GM19328 (cell line): ENCODE results near the gene ACAA1.

Experiments
- ATAC-seq: cut with Tn5 transposase; IDR thresholded peaks from one replicate; pipeline ENCODE4 v1.9.1; 2021; ENCODE audit warnings: mild to moderate bottlenecking, moderate library complexity; ENCODE audit not compliant: unreplicated experiment

Gene ACAA1

GRCh38 chr3:38119821-38120692 lies 16.9 kb downstream of the ACAA1 start:
- no peak for ATAC-seq

DNA sequence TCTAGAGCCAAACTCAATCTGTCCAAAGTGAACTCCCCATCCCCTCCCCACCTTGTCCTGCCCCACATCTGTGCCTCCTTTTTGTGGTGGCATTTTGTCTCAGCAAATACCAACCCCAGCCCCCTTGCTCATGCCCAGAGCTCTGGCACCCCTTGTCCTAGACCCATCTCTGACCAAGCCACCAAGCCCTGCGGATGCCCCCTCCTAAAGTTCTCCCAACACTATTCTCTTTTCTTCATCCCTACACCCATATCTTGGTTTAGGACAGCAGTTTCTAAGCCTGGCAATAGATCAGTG lies 17.7 kb downstream of the ACAA1 start:
- no peak for ATAC-seq

GRCh38 chr3:38118421-38119247 lies 18.3 kb downstream of the ACAA1 start:
- ATAC-seq: no peak

- peak; percentile 64 for ATAC-seq
Observed at GRCh38 chr3:38117748-38118420, 19.0 kb downstream of the ACAA1 start.

DNA sequence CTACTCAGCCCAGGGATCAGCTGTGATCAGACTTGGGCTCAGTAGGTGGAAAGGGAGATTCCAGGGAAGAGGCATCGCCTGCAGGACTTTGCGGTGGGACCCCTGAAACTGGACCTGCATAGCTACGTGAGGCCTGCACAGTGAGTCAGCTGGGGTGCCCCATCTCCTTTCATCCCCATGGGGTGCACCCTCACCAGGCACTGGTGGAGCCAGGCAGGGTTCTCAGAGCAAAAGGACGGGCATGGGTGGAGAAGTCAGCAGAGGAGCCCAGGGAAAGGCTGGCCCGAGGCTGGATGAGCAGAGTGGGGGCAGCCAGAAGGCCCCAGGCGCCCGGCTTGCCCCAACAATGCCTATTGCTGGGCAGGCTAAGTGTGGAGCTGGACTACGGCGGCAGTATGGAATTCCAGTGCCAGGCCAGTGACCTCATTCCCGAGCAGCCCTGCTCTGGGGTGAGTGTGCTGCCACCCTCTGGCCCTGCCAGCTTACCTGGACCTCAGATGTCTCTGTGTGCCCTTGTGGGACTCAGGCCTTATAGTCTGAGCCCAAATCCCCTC lies 19.7 kb downstream of the ACAA1 start:
- no peak for ATAC-seq

DNA sequence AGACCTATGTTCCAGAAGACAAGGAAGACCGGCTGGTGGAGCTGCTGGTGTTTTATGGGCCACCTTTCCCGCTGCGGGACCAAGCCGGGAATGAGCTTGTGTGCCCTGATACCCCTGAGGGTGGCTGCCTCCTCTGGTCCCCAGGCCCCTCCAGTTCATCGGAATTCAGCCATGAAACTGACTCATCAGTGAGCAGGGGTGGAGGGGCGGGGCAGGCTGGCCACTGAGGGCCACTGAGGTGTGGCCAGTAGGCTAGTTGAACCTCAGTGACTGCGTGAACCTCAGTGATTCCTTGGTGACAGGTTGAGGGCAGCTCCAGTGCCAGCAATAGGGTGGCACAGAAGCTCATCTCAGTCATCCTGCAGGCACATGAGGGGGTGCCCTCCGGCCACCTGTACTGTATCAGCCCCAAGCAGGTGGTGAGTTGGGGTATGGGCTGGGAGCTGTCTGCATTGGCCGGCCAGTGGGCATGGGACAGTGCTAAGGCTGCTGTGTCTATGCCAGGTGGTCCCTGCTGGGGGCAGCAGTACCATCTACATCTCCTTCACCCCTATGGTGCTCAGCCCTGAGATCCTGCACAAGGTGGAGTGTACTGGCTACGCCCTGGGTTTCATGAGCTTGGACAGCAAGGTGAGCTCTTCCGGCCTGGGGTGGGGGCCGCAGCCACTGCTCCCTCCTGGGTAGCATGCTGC lies 20.3 kb downstream of the ACAA1 start:
- no peak for ATAC-seq

DNA sequence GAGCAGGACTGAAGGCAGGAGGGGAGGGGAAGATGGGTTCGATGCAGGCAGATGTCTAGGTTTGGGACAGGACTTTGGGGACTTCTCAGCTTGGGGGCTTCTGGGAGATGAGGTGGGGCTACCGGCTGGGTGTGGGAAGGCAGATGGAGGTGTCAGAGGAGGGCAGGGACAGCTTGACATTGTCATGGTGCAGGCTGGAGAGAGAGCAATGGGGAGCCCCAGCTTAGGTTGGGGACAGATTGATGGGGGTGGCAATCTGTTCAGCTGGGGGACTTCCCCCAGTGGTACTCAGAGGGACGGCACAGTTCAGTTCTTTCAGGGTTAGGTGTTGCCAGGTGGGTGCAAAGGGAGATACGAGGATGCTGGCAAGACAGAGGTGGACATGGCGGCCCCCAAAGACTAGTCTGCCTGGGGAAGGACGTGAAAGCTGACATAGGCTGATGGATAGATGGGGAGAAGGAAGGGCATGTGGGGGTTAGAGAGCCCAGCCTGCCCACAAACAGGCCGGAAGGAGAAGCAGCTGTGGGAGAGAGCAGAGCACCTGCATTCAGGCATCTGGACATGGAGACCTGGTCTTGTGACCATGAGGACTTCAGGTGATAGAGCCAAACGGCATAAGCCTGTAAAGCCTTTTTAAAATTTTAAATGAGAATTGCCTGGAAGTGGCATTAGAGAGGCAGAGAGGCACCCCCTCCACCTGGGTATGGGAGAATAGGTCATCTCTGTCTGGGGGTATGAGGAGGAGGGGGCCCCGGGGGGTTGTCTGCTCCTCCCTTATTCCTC lies 21.1 kb downstream of the ACAA1 start:
- ATAC-seq: no peak

- no peak for ATAC-seq
Observed at GRCh38 chr3:38114875-38115644, 21.9 kb downstream of the ACAA1 start.

DNA sequence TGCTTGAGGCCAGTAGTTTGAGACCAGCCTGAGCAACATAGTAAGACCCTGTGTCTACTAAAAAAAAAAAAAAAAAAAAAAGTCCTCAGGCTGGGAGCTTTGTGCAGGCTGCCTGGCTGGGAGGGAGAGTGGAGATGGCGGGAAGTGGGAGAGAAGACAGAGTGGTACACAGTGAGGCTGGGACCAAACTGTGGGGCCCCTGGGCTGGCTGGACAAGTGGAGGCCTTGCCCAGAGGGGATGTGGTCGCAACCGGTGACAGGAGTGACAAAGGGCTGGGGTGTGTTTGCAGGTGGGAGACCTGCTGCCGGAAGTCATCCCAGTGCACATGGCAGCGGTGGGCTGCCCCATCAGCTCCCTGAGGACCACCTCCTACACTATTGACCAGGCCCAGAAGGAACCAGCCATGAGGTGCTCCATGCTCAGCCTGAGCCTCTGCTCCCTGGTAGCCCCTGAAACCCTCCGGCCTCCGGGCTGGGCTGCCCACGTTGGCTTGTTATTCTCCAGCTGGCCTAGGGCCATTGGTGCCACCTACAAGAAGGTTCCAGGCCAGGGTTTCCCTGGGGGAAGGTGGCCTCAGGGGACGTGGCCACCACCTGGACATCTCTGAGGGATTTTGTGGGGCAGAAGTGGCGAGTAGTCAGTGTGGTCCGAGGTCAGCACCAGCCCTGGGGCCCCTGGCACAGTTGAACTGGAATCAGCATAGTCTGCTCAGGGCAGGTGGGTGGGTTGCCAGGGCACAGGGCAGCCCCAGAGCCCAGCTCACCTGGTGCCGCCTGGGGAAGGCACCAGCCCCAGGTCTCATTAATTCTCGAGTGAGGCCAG lies 22.7 kb downstream of the ACAA1 start:
- ATAC-seq: no peak

- ATAC-seq: no peak
Observed at GRCh38 chr3:38112378-38112761, 24.6 kb downstream of the ACAA1 start.

DNA sequence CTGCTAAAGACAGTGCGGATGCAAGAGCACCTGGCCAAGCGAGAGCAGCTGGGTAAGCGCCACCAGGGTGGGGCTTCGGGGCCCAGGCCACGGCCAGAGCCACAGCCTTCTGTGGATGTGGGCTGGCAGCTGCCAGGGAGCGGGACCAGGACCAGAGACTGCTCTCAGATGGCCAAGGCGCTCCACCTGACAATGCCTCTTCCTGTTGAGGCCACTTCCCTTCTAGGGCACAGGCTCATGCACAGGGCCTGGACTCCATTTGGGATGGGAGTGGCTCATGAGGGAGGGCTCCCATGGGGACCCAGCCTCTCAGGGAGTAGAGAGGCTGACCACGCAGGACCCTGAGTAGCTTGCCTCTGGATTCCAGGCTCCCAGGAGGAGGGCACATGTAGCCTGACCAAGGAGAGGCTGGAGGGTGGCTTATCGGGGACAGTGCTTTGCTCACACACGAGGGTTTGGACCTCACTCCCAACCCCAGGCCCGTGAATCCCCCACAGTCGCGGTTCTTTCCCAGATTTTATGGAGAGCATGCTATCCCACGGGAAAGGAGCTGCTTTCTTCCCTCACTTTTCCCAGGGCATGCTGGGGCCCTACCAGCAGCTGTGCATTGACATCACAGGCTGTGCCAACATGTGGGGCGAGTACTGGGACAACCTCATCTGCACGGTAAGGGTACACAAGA lies 25.1 kb downstream of the ACAA1 start:
- ATAC-seq: no peak

- no peak for ATAC-seq
Observed at GRCh38 chr3:38111201-38111600, 25.7 kb downstream of the ACAA1 start.

GRCh38 chr3:38110314-38111050 lies 26.4 kb downstream of the ACAA1 start:
- no peak for ATAC-seq

GRCh38 chr3:38109580-38110313 lies 27.2 kb downstream of the ACAA1 start:
- no peak for ATAC-seq

DNA sequence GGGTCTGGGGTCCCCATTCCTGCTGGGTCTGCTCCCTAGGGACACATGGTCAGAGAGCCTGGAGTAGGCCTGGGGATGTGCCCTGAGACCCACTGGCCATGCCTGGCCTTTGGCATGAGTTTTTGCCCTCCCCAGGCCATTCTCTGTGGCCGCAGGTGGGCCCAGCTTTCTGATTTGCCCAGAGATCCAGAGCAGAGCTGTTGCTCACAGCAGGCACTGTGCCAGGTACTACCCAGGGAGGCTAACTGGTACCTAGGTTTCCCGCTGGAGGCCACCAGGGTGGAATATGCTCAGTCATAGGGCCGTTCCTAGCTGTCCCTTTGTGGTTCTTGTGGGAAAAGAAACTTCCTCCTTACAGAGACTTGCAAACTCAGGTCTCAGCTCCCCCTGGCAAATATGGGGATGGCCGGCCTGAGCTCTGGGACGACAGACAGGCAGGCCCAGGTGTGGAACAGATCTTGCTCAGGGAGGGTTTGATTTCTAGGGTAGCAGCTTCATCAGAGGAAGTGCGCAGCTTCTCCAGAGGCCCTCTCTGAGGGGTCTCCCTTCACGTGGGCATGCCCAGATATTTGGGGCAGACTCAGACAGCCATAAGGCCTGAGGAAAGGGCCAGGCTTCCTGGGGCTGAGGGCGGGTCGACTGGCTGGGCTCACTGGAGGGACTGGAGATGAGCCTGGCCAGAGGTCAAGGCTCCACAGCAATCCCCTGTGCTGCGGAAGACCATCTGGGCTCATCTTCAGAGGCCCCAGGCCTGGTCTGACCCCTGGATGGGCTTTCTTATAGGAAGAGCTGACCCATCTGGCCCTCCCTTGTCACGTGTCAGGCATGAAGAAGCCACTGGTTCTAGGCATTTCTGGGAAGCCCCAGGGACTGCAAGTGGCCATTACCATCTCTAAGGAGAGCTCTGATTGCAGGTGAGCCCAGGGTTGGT lies 28.0 kb downstream of the ACAA1 start:
- no peak for ATAC-seq
